Measurements from ENCODE around the gene SCN2B.

Gene SCN2B

GRCh38 chr11:118151431-118151830 is 25.0 kb downstream of the SCN2B start:
- DNase-seq = peak; percentile 53

GRCh38 chr11:118149493-118149892 is 26.9 kb downstream of the SCN2B start:
- no peak for DNase-seq

- no peak for DNase-seq
Measured at GRCh38 chr11:118148856-118149255, 27.6 kb downstream of the SCN2B start.

- no peak for DNase-seq
Measured at GRCh38 chr11:118148240-118148639, 28.2 kb downstream of the SCN2B start.

- no peak for DNase-seq
Measured at GRCh38 chr11:118147502-118147901, 28.9 kb downstream of the SCN2B start.

- DNase-seq = no peak
Measured at GRCh38 chr11:118146554-118146953, 29.9 kb downstream of the SCN2B start.

- DNase-seq = peak; percentile 64
Measured at GRCh38 chr11:118145285-118146227, 30.9 kb downstream of the SCN2B start.

GRCh38 chr11:118144301-118145268 is 31.9 kb downstream of the SCN2B start:
- DNase-seq = no peak

GRCh38 chr11:118143661-118144185 is 32.7 kb downstream of the SCN2B start:
- no peak for DNase-seq

- DNase-seq = peak; percentile 4
Measured at GRCh38 chr11:118142809-118143208, 33.6 kb downstream of the SCN2B start.

- no peak for DNase-seq
Measured at GRCh38 chr11:118142081-118142480, 34.4 kb downstream of the SCN2B start.

- DNase-seq = no peak
Measured at GRCh38 chr11:118139578-118139977, 36.9 kb downstream of the SCN2B start.

- no peak for DNase-seq
Measured at GRCh38 chr11:118138839-118139420, 37.5 kb downstream of the SCN2B start.

- no peak for DNase-seq
Measured at GRCh38 chr11:118136801-118137200, 39.6 kb downstream of the SCN2B start.

GRCh38 chr11:118136341-118136740 is 40.1 kb downstream of the SCN2B start:
- no peak for DNase-seq

- no peak for DNase-seq
Measured at GRCh38 chr11:118135796-118136165, 40.7 kb downstream of the SCN2B start.

- no peak for DNase-seq
Measured at GRCh38 chr11:118135051-118135795, 41.2 kb downstream of the SCN2B start.

- DNase-seq = no peak
Measured at GRCh38 chr11:118133816-118134215, 42.6 kb downstream of the SCN2B start.

- DNase-seq = no peak
Measured at GRCh38 chr11:118132385-118133151, 43.9 kb downstream of the SCN2B start.

- DNase-seq = no peak
Measured at GRCh38 chr11:118129471-118130172, 46.8 kb downstream of the SCN2B start.

Measured in NCI-H2029 treated with DMSO at 0.1 percent for 48 hours (cell line).